Epithelial cell of esophagus (primary cell): ENCODE data around the gene LRMDA.

Experiments used
- DNase-seq: peaks from one replicate; pipeline ENCODE4 v3.0.0; 2010; ENCODE audit warnings: low read depth
- H3K4me3 ChIP-seq: 2 replicates; pipeline ENCODE4 v1.5.1; 2011; ENCODE audit warnings: mild to moderate bottlenecking, low read length, control low read depth
- TF ChIP-seq, protein P1 (sequence below): IDR thresholded peaks from 2 replicates; pipeline ENCODE4 v1.5.1; 2011; ENCODE audit warnings: low read depth, mild to moderate bottlenecking, low read length, control low read depth, inconsistent platforms; ENCODE audit not compliant: insufficient read depth; ENCODE audit errors: missing control alignments

LRMDA gene

DNA sequence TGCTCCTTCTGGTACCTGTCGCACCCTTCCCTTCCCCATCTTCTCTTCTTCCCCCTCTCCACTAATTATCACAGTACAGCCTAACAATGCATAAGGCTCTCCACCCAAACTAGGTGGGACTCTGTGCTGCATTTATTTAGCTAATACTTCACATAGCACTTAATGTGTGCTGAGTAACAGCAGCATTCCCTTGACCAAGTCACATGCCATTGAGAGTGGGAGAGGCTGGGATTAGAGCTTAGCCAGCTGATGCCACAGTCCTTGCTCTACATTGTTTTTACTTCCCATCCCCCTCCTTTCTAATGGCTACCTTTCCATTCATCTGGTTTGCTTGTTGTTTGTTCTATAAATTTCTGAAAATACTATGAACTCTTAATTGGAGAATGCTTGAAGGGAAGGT, 426.9 kb downstream of the LRMDA start:
- DNase-seq, result no peak
- TF ChIP-seq, protein P1, sequence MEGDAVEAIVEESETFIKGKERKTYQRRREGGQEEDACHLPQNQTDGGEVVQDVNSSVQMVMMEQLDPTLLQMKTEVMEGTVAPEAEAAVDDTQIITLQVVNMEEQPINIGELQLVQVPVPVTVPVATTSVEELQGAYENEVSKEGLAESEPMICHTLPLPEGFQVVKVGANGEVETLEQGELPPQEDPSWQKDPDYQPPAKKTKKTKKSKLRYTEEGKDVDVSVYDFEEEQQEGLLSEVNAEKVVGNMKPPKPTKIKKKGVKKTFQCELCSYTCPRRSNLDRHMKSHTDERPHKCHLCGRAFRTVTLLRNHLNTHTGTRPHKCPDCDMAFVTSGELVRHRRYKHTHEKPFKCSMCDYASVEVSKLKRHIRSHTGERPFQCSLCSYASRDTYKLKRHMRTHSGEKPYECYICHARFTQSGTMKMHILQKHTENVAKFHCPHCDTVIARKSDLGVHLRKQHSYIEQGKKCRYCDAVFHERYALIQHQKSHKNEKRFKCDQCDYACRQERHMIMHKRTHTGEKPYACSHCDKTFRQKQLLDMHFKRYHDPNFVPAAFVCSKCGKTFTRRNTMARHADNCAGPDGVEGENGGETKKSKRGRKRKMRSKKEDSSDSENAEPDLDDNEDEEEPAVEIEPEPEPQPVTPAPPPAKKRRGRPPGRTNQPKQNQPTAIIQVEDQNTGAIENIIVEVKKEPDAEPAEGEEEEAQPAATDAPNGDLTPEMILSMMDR, result no peak
- H3K4me3 ChIP-seq, result no peak overlapping the region

DNA sequence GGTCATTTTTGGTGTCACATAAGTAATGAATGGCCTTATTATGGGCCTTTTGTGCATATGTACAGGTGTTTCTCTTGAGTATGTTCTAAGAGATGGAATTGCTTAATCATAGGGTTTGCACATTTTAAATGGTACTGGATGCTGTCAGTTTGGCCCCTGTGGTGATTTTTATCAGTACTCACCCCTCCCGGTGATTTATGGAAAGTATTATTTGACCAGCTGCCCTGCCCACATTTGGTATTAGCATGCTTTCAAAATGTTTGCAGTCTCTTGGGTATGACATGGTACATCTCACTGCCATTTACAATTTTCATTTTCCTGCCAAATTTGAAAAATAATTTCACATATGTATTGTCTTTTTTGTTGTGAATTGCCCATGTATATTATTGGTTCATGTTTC, 427.7 kb downstream of the LRMDA start:
- DNase-seq, result no peak
- TF ChIP-seq, protein P1, result no peak
- no peak overlapping the region for H3K4me3 ChIP-seq

DNA sequence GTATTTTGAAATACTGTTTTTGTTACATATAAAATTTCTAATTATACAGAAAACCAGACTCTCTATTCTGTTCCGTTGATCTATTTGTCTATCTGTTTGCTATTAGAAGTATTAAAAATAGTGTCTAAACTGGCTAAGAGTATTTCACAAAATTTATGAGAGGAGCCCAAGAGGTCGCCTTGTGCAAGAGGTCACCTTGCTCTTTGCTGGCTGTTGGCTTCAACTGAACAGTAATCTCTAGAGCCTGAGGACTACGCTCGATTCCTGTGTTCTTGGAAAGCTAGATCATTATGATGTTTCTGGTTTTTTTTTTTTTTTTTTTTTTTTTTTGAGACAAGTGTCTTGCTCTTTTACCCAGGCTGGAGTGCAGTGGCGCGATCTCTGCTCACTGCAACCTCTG, 428.6 kb downstream of the LRMDA start:
- DNase-seq, result no peak
- H3K4me3 ChIP-seq, result no peak overlapping the region
- TF ChIP-seq, protein P1, result no peak

- no peak for DNase-seq
- TF ChIP-seq, protein P1, result no peak
- no peak overlapping the region for H3K4me3 ChIP-seq
Observed at GRCh38 chr10:75861582-75861981, 430.2 kb downstream of the LRMDA start.

GRCh38 chr10:75862935-75863334, 431.5 kb downstream of the LRMDA start:
- no peak overlapping the region for H3K4me3 ChIP-seq
- no peak for DNase-seq
- TF ChIP-seq, protein P1, result no peak

DNA sequence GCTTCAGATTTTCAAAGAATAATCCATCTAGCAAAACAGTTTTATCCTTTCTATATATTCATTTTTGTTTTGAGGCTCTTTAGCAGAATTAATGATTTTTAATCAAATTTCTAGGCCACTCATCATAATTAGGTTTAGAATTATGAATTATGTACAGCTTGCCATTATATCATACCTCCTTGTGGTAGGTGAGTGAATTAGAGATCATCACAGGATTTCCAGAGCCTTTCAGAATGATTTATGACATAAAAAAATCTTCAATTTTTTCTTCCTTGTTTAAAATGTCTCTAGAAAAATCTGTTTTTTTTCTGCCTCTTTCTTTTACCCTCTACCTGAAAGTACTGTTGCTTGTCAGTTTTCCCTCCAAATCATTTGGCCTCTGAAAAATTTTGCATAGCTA, 433.3 kb downstream of the LRMDA start:
- TF ChIP-seq, protein P1, result no peak
- no peak overlapping the region for H3K4me3 ChIP-seq
- DNase-seq, result no peak

GRCh38 chr10:75865413-75866299, 434.2 kb downstream of the LRMDA start:
- TF ChIP-seq, protein P1, result no peak
- DNase-seq, result peak; percentile 72
- H3K4me3 ChIP-seq, result no peak overlapping the region
